HepG2 (cell line): ENCODE results near the gene PRADC1. TPM values are rescaled to one million over a fixed set of nuclear protein-coding genes. Genes with fewer than 3 reads are reported as not detected.

ENCODE experiments used
- AKNA ChIP-seq: sonication (generic); formaldehyde crosslinking; IDR thresholded peaks from 2 replicates; pipeline ENCODE4 v1.4.0; 2020; ENCODE audit warnings: missing genetic modification reagents, borderline replicate concordance
- ELF4 ChIP-seq: sonication (generic); formaldehyde crosslinking; IDR thresholded peaks from 2 replicates; pipeline ENCODE4 v1.5.0; 2020; ENCODE audit warnings: missing genetic modification reagents, mild to moderate bottlenecking, moderate library complexity, borderline replicate concordance
- HOXA7 ChIP-seq: sonication (generic); formaldehyde crosslinking; IDR thresholded peaks from 2 replicates; pipeline ENCODE4 v1.8.1; 2022; ENCODE audit warnings: mild to moderate bottlenecking, missing genetic modification reagents, moderate library complexity
- NONO ChIP-seq, 2 experiments: fragments of 450-650 bp in 1 of 2; sonication (generic) in 1 of 2; formaldehyde crosslinking in 1 of 2; IDR thresholded peaks in 1 of 2; conservative IDR thresholded peaks in 1 of 2; 2 replicates each; pipeline versions ENCODE4 v1.6.1 to v1.8.0; 2017 to 2022; ENCODE audit warnings: mild to moderate bottlenecking in 1 of 2, missing genetic modification reagents in 1 of 2, moderate library complexity in 1 of 2
- NR0B2 ChIP-seq: sonication (generic); formaldehyde crosslinking; IDR thresholded peaks from 2 replicates; pipeline ENCODE4 v1.4.0; 2020; ENCODE audit warnings: mild to moderate bottlenecking, missing genetic modification reagents
- RXRB ChIP-seq: IDR thresholded peaks from 2 replicates; pipeline ENCODE4 v1.6.1; 2016; ENCODE audit warnings: borderline replicate concordance, missing genetic modification reagents, missing compliant biosample characterization
- THRA ChIP-seq: sonication (generic); formaldehyde crosslinking; IDR thresholded peaks from 2 replicates; pipeline ENCODE4 v1.4.0; 2020; ENCODE audit warnings: missing genetic modification reagents, borderline replicate concordance
- TIGD3 ChIP-seq: sonication (generic); formaldehyde crosslinking; IDR thresholded peaks from 2 replicates; pipeline ENCODE4 v1.5.1; 2020; ENCODE audit warnings: mild to moderate bottlenecking, missing genetic modification reagents, borderline replicate concordance
- ZBTB10 ChIP-seq: sonication (generic); formaldehyde crosslinking; IDR thresholded peaks from 2 replicates; pipeline ENCODE4 v1.4.0; 2020; ENCODE audit warnings: missing genetic modification reagents, borderline replicate concordance
- ZNF263 ChIP-seq: sonication (generic); formaldehyde crosslinking; IDR thresholded peaks from 2 replicates; pipeline ENCODE4 v1.4.0; 2020; ENCODE audit warnings: missing genetic modification reagents
- ZNF512B ChIP-seq: sonication (generic); formaldehyde crosslinking; IDR thresholded peaks from 2 replicates; pipeline ENCODE4 v1.5.1; 2020; ENCODE audit warnings: missing genetic modification reagents, mild to moderate bottlenecking, borderline replicate concordance
- ZNF879 ChIP-seq: sonication (generic); formaldehyde crosslinking; IDR thresholded peaks from 2 replicates; pipeline ENCODE4 v1.8.1; 2023; ENCODE audit warnings: missing genetic modification reagents
- polyA plus RNA-seq, 8 experiments: library from polyadenylated mRNA; depleted of rRNA in 3 of 8; stranded (reverse) in 7 of 8; unstranded in 1 of 8; fragments of >200 nt; fragmentation: Illumina TruSeq in 4 of 8; extraction: Trizol in 4 of 8; gene quantifications; 2 replicates each; pipeline versions ENCODE4 v1.2.1 to v1.2.3, GENCODE V29; 2011 to 2016; ENCODE audit warnings: low read depth in 4 of 8, missing spikeins in 1 of 8, mixed read lengths in 1 of 8; ENCODE audit not compliant: insufficient read depth in 1 of 8
- total RNA-seq, 5 experiments: library from RNA; depleted of rRNA; stranded (reverse); fragments of >200 nt; fragmentation: Illumina TruSeq; extraction: Trizol; gene quantifications; 2 replicates each; pipeline ENCODE4 v1.2.3, GENCODE V29; 2016; ENCODE audit warnings: low read depth in 1 of 5

The PRADC1 gene
- total and polyA plus RNA-seq, 2 of the 13 experiments (the other 11 are each of a cell fraction or from before 2014, with no cell fraction given), result 12.1 to 37.2 TPM

GRCh38 chr2:73202156-73203054 lies 30.6 kb downstream of the PRADC1 start, which contains the start of gene NOTO (continued):
- TF ChIP-seq AKNA (CRISPR knock-in tag) (no peak), ZBTB10 (CRISPR knock-in tag) (no peak), NR0B2 (CRISPR knock-in tag) (no peak), ZNF263 (CRISPR knock-in tag) (peak; percentile 60; the same call in 1 of the 2 replicates), ZNF879 (CRISPR knock-in tag) (no peak), ZNF512B (CRISPR knock-in tag) (no peak), TIGD3 (no peak), RXRB (CRISPR knock-in tag) (peak; percentile 40; the same call in 1 of the 2 replicates), NONO (IDR thresholded peaks at IDR 0.05) (no peak), NONO (CRISPR knock-in tag; conservative IDR thresholded peaks at IDR 0.05) (no peak), HOXA7 (CRISPR knock-in tag) (no peak), THRA (CRISPR knock-in tag) (peak; percentile 75; the same call in 1 of the 2 replicates), ELF4 (CRISPR knock-in tag) (no peak)
